Mammary epithelial cell (primary cell): Measurements from ENCODE around the gene KLF16.

Experiments used
- CTCF ChIP-seq, 2 donors: IDR thresholded peaks in 1 of 2; conservative IDR thresholded peaks in 1 of 2; 2 replicates each; pipeline ENCODE4 v1.5.1; 2011 to 2012; ENCODE audit warnings: inconsistent platforms in 2 of 2, low read length in 2 of 2, mild to moderate bottlenecking in 2 of 2, control low read depth in 1 of 2, low read depth in 1 of 2; ENCODE audit not compliant: insufficient read depth in 1 of 2; ENCODE audit errors: extremely low read depth in 1 of 2
- EZH2 ChIP-seq: IDR thresholded peaks from 2 replicates; pipeline ENCODE4 v1.6.1; 2012; ENCODE audit warnings: low read length, inconsistent platforms, borderline replicate concordance

- no peak for TF ChIP-seq CTCF (conservative IDR thresholded peaks at IDR 0.05 in 1 of 2, IDR thresholded peaks at IDR 0.05 in 1 of 2; ENCODE audit: extremely low read depth in 1 of 2, insufficient read depth in 1 of 2, low read depth in 1 of 2, low read length in 2 of 2)
- no peak for TF ChIP-seq EZH2
Observed at GRCh38 chr19:1833540-1833939, 29.8 kb downstream of the KLF16 start.
